ENCODE measurements around the gene HCRTR1. TPM values are rescaled to one million over a fixed set of nuclear protein-coding genes. Genes with fewer than 3 reads are reported as not detected.

Gene HCRTR1
- total and polyA plus RNA-seq, 2 of the 8 experiments (the other 6 are each of a cell fraction or from before 2014, with no cell fraction given): 0.35 to 0.39 TPM

DNA sequence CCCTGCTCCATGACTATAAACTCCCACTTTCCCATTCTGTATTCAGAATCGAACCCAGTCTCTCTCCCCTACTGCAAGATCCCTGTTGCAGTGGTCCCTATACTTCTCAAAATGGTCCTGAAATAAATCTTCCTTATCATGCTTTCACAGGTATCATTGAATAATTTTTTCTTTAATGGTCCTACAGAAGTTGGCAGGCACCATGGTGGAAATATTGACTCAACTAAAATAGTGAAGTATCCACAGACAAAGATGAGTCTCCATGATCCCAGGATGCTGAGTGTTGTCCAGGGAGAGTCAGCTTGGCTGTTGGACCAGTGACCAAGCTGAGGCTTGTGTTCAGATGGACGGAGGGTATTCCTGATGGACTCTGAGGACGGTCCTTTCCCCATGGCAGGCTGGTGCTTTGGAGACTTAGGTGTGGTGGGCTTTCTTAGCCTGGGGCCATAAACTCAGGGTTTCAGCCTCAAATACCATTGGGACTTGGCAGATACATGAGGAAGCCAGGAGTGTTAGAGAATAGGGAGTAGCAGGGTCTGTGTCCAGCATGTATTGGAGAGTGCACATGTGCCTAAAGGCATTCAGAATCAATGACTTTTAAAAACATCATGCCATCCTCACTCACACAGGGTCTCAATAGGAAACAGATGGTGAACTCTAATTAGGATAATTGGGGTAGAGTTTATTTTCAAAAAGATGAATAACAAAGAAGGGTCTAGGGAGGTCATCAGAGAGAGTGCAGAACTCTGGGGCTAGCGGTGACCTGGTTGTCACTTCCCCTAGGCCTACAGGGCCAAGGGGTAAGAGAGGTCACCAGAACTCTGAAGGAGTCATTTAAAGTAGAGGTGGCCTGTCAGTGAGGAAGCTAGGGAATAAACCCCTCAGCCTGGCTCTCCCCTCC, 21.4 kb upstream of the HCRTR1 start:
- FAIRE-seq: no peak
- 84% methylated on average over 4 of the region's 4 CpGs; no CpG with 5 or more reads in 1 of the 2 experiments for WGBS, 2 experiments (ENCODE audit: extremely low coverage in 1 of 2, insufficient coverage in 1 of 2, insufficient read length in 1 of 2, insufficient replicate concordance in 2 of 2, low coverage in 1 of 2, low lambda C conversion rate in 2 of 2, missing lambda C conversion rate in 1 of 2)
- TF ChIP-seq CREB1 (IDR thresholded peaks at IDR 0.05): no peak
- no peak for TF ChIP-seq KDM4A (IDR thresholded peaks at IDR 0.05; ENCODE audit: low read depth, low read length, severe bottlenecking)
- no peak for TF ChIP-seq TCF12 (IDR thresholded peaks at IDR 0.05; ENCODE audit: low read depth, low read length)
- no peak for TF ChIP-seq SP1 (IDR thresholded peaks at IDR 0.05; ENCODE audit: low read depth, low read length)
- no peak for TF ChIP-seq GABPA (IDR thresholded peaks at IDR 0.05; ENCODE audit: borderline replicate concordance, insufficient read depth, low read length)
- no peak for TF ChIP-seq RAD21 (IDR thresholded peaks at IDR 0.05 in 1 of 2, conservative IDR thresholded peaks at IDR 0.05 in 1 of 2; ENCODE audit: low read depth in 2 of 2, low read length in 2 of 2)
- no peak for TF ChIP-seq TAF1 (IDR thresholded peaks at IDR 0.05; ENCODE audit: low read depth, low read length)
- no peak for TF ChIP-seq MAX (IDR thresholded peaks at IDR 0.05)
- no peak for TF ChIP-seq EZH2 (IDR thresholded peaks at IDR 0.05; ENCODE audit: low read depth, low read length, severe bottlenecking)
- no peak for TF ChIP-seq TAF7 (optimal IDR thresholded peaks at IDR 0.05; ENCODE audit: borderline replicate concordance, low read depth, low read length)
- no peak for TF ChIP-seq HDAC2 (IDR thresholded peaks at IDR 0.05; ENCODE audit: borderline replicate concordance in 1 of 2, low read depth in 2 of 2, low read length in 2 of 2)

More for the DNA sequence above, 21.4 kb upstream of the HCRTR1 start:
- Histone ChIP-seq H4K8ac (ENCODE audit: extremely low read depth, insufficient read depth, low read length) (no peak overlapping the region), H3K4me1 (replicated peaks in 1 of 4; ENCODE audit: control insufficient read depth in 3 of 4, insufficient read depth in 4 of 4, low read length in 3 of 4) (no peaks in the 10 kb centered on the region), H3K36me3 (ENCODE audit: control insufficient read depth in 2 of 4, insufficient read depth in 4 of 4, low read length in 3 of 4) (no peaks in the 10 kb centered on the region), H3K9ac (replicated peaks in 1 of 4; ENCODE audit: extremely low read depth in 1 of 4, low read depth in 3 of 4, low read length in 3 of 4) (no peak overlapping the region), H2BK12ac (ENCODE audit: low read depth, low read length) (no peak overlapping the region), H4K20me1 (replicated peaks in 1 of 2; ENCODE audit: control insufficient read depth in 1 of 2, insufficient read depth in 2 of 2, low read length in 2 of 2) (no peaks in the 10 kb centered on the region), H3K79me2 (ENCODE audit: control insufficient read depth in 1 of 2, insufficient read depth in 2 of 2, low read length in 2 of 2) (no peaks in the 10 kb centered on the region), H4K5ac (ENCODE audit: insufficient read length, low read depth, low read length) (no peak overlapping the region), H4K91ac (replicated peaks; ENCODE audit: insufficient read length, low read length) (no peak overlapping the region), H3K4ac (replicated peaks; ENCODE audit: insufficient read length, low read depth, low read length) (no peak overlapping the region), H2BK120ac (replicated peaks; ENCODE audit: low read depth, low read length) (no peak overlapping the region), H3K14ac (ENCODE audit: insufficient read length) (no peak overlapping the region), H3K18ac (ENCODE audit: extremely low read depth, low read length) (no peak overlapping the region), H3K27ac (ENCODE audit: low read depth, low read length) (no peak overlapping the region), H2AK5ac (ENCODE audit: low read depth, low read length) (no peak overlapping the region), H2AFZ (ENCODE audit: low read length) (no peak overlapping the region), H3K9me3 (ENCODE audit: insufficient read depth in 2 of 2, low read depth in 1 of 2, low read length in 1 of 2) (no peaks in the 10 kb centered on the region), H2BK15ac (ENCODE audit: low read length) (no peak overlapping the region), H3K23me2 (ENCODE audit: low read depth, low read length) (no peaks in the 10 kb centered on the region), H3K56ac (replicated peaks; ENCODE audit: insufficient read length, low read depth, low read length) (no peak overlapping the region), H3K4me3 (ENCODE audit: extremely low read depth in 1 of 4, insufficient read depth in 2 of 4, low read depth in 3 of 4, low read length in 4 of 4) (no peak overlapping the region), H3K23ac (ENCODE audit: insufficient read length) (no peak overlapping the region), H3K4me2 (ENCODE audit: insufficient read depth in 1 of 2, low read depth in 2 of 2, low read length in 2 of 2) (no peak overlapping the region), H2BK20ac (ENCODE audit: low read length) (no peak overlapping the region), H2BK5ac (ENCODE audit: low read depth, low read length) (no peak overlapping the region), H3K79me1 (ENCODE audit: low read depth, low read length) (no peaks in the 10 kb centered on the region), H3K27me3 (replicated peaks in 1 of 4; ENCODE audit: control insufficient read depth in 3 of 4, extremely low read depth in 1 of 4, insufficient read depth in 3 of 4, low read length in 3 of 4) (no peaks in the 10 kb centered on the region)
- no peak for DNase-seq (ENCODE audit: low read depth in 1 of 2, low spot score in 2 of 2)
- POLR2A ChIA-PET (ENCODE audit: partially characterized antibody): no interaction called here
- CTCF ChIA-PET (ENCODE audit: partially characterized antibody): interaction anchor here (0.6 to 1.8 kb wide), 10 partner anchors 8 to 202 kb away, joined by 3 to 6 read pairs (median 4); no protein-coding TSS in a partner anchor
